ENCODE results near the gene FAM78B. TPM values are rescaled to one million over a fixed set of nuclear protein-coding genes. Genes with fewer than 3 reads are reported as not detected.

Gene FAM78B
- total RNA-seq, 1 donor from 2014 or later: 3.1 TPM

DNA sequence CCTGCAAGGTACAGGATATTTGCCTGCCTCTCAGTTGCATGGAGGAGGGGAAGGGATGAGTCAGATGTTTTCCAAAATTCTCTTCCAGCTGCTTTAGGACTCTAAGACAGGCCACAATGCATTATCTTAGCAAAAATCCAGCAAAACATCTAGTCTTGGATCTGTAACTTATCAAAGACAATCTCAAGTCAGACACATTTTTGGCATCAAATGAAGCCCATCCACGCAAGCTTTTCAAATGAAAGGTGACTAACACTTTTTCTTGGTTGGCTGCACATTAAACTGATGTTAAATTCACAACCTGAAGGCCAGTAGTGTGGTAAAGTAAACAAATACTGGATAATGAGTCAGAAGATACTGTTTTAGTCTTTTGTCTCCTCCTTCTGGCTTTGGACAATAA lies 21.3 kb downstream of the FAM78B start:
- Mint-ChIP-seq H3K9me3 (ENCODE audit: low read depth) (no peaks in the 10 kb centered on the region), H3K27ac (no peak overlapping the region), H3K4me1 (ENCODE audit: low read depth) (peaks cover 6% of the 10 kb centered on the region), H3K36me3 (ENCODE audit: insufficient read depth) (no peaks in the 10 kb centered on the region), H3K4me3 (ENCODE audit: low read depth) (no peak overlapping the region), H3K27me3 (peaks cover 8% of the 10 kb centered on the region)
- no peak for TF ChIP-seq CTCF (IDR thresholded peaks at IDR 0.05; ENCODE audit: unreplicated experiment)
- no peak for DNase-seq (ENCODE audit: low spot score, unreplicated experiment)

GRCh38 chr1:166141969-166142368 lies 24.8 kb downstream of the FAM78B start:
- DNase-seq (ENCODE audit: low spot score, unreplicated experiment): no peak
- H3K36me3 Mint-ChIP-seq (ENCODE audit: insufficient read depth): no peaks in the 10 kb centered on the region
- H3K4me3 Mint-ChIP-seq (ENCODE audit: low read depth): no peak overlapping the region

GRCh38 chr1:166140251-166140650 lies 26.6 kb downstream of the FAM78B start:
- no peak for DNase-seq (ENCODE audit: low spot score, unreplicated experiment)
- Mint-ChIP-seq H3K4me3 (ENCODE audit: low read depth) (no peak overlapping the region), H3K36me3 (ENCODE audit: insufficient read depth) (no peaks in the 10 kb centered on the region), H3K4me1 (ENCODE audit: low read depth) (peaks cover 6% of the 10 kb centered on the region), H3K27me3 (peaks cover 17% of the 10 kb centered on the region), H3K27ac (no peak overlapping the region), H3K9me3 (ENCODE audit: low read depth) (no peaks in the 10 kb centered on the region)
- TF ChIP-seq CTCF (IDR thresholded peaks at IDR 0.05; ENCODE audit: unreplicated experiment): no peak

More at GRCh38 chr1:166141969-166142368, 24.8 kb downstream of the FAM78B start:
- H3K27ac Mint-ChIP-seq: no peak overlapping the region
- H3K27me3 Mint-ChIP-seq: peaks cover 14% of the 10 kb centered on the region
- H3K4me1 Mint-ChIP-seq (ENCODE audit: low read depth): peaks cover 6% of the 10 kb centered on the region
- no peak for TF ChIP-seq CTCF (IDR thresholded peaks at IDR 0.05; ENCODE audit: unreplicated experiment)
- H3K9me3 Mint-ChIP-seq (ENCODE audit: low read depth): no peaks in the 10 kb centered on the region

DNA sequence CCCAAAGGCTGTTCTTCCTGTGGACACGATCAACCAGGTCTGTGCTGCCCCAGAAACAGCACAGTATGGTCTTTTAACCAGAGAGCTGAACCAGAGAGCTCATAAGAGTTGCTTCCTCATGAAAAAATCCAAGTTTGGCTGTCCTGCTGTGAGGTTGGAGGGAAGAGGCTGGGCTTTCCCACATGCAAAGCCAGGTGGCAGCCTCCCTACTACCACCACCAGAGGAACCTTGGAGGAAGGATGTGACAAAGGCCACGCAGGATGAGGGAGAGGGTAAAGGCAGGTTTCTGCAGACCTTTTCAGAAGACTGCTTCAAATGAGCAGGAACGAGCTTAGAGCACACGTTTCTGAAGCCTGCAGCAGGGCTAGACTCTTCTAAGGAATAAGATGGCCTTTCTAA lies 27.1 kb downstream of the FAM78B start:
- Mint-ChIP-seq H3K27me3 (peaks cover 17% of the 10 kb centered on the region), H3K4me1 (ENCODE audit: low read depth) (peaks cover 6% of the 10 kb centered on the region), H3K9me3 (ENCODE audit: low read depth) (no peaks in the 10 kb centered on the region), H3K27ac (no peak overlapping the region), H3K36me3 (ENCODE audit: insufficient read depth) (no peaks in the 10 kb centered on the region), H3K4me3 (ENCODE audit: low read depth) (no peak overlapping the region)
- DNase-seq (ENCODE audit: low spot score, unreplicated experiment): no peak
- TF ChIP-seq CTCF (IDR thresholded peaks at IDR 0.05; ENCODE audit: unreplicated experiment): no peak

DNA sequence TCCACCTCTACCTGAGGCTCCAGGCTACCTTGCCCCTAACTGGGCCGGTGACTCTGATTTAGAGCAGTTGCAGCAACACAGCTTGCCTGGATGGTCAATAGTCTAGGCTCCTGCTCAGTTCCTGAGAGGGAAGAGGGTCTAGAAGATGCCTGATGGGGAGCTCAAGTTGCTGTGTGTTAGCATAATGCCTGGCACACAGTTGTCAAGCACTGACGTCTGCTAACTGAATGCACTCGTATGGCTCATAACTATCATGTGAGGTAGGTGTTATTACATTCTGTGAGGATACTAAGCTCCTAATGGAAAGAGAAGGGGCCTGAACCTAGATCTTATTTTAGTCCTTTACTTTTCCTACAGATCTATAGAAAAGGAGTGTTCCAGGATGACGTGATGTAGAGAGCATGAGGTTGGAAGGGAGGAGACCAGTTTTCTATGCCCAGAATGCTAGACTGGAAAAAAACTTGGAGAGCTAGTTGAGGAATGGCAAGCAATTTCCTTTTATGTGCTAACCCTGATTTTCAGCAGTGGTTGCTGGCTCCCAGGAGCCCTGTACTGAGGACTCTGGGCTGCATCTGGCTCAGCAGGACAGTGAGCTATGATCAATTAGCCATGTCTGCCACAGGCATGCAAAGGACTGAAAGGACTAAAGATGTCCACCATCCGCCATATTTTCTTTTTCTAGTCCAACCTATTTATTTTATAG lies 30.0 kb downstream of the FAM78B start:
- no peak for DNase-seq (ENCODE audit: low spot score, unreplicated experiment)
- H3K27ac Mint-ChIP-seq: no peak overlapping the region
- H3K36me3 Mint-ChIP-seq (ENCODE audit: insufficient read depth): no peaks in the 10 kb centered on the region
- H3K4me3 Mint-ChIP-seq (ENCODE audit: low read depth): no peak overlapping the region
- no peak for TF ChIP-seq CTCF (IDR thresholded peaks at IDR 0.05; ENCODE audit: unreplicated experiment)
- peaks cover 6% of the 10 kb centered on the region for H3K4me1 Mint-ChIP-seq (ENCODE audit: low read depth)
- H3K9me3 Mint-ChIP-seq (ENCODE audit: low read depth): no peaks in the 10 kb centered on the region
- H3K27me3 Mint-ChIP-seq: peaks cover 14% of the 10 kb centered on the region
